ENCODE results near the gene SKIC2. TPM values are rescaled to one million over a fixed set of nuclear protein-coding genes. Genes with fewer than 3 reads are reported as not detected.
A peak's percentile ranks its signal among the peaks of the same experiment; 100 is the strongest.

SKIC2 gene
- total and polyA plus RNA-seq, 2 of the 4 experiments (the other 2 are of a cell fraction): 30.6 to 46.0 TPM

GRCh38 chr6:31948753-31949413 is 10.1 kb upstream of the SKIC2 start:
- no peak overlapping the region for H4K91ac ChIP-seq (ENCODE audit: insufficient read depth, low read depth, low read length)
- DNase-seq (peak; percentile 50), ATAC-seq (ENCODE audit: low read depth) (no peak)
- H3K79me1 ChIP-seq (ENCODE audit: low read depth in 1 of 2, low read length in 2 of 2): no peaks in the 10 kb centered on the region
- POLR2A ChIA-PET (ENCODE audit: unreplicated experiment): no interaction called here
- no peak overlapping the region for H3K27ac ChIP-seq (ENCODE audit: insufficient read depth, low read length)
- H3K27me3 ChIP-seq (ENCODE audit: control insufficient read depth, insufficient read depth, low read length): no peaks in the 10 kb centered on the region
- no peak overlapping the region for H3K18ac ChIP-seq (ENCODE audit: low read depth, low read length)
- TF ChIP-seq MXI1 (IDR thresholded peaks at IDR 0.05; ENCODE audit: borderline replicate concordance, low read depth, low read length) (no peak), CEBPB (IDR thresholded peaks at IDR 0.05; ENCODE audit: low read depth, low read length) (peak; percentile 71)
- dilution Hi-C loops (cut with HindIII; ENCODE audit: low sequenced_read_pairs, unreplicated experiment): no loop called here
- H2BK20ac ChIP-seq (ENCODE audit: low read depth, low read length): no peak overlapping the region
- no peak overlapping the region for H3K23ac ChIP-seq (ENCODE audit: low read depth, low read length)
- no peak overlapping the region for H3K14ac ChIP-seq (replicated peaks; ENCODE audit: low read depth, low read length)
- H2AK9ac ChIP-seq (replicated peaks; ENCODE audit: low read depth, low read length, poor library complexity): peak overlapping the region; percentile 57
- in situ Hi-C loops (cut with MboI; ENCODE audit: low sequenced_read_pairs): loop anchor here (5.0 to 10.0 kb wide), 2 partner anchors 37 to 264 kb away; partner anchors contain the start of gene LY6G5C
- no peak overlapping the region for H2BK120ac ChIP-seq (ENCODE audit: low read depth, low read length)
- H3K4me1 ChIP-seq (ENCODE audit: control insufficient read depth, insufficient read depth, low read length): peaks cover 22% of the 10 kb centered on the region
- H2AFZ ChIP-seq (replicated peaks; ENCODE audit: low read length, poor library complexity): no peak overlapping the region
- peaks cover 25% of the 10 kb centered on the region for H3K36me3 ChIP-seq (ENCODE audit: control insufficient read depth, insufficient read depth, low read length)
- no peak overlapping the region for H4K5ac ChIP-seq (ENCODE audit: low read depth, low read length)
- H3K56ac ChIP-seq (ENCODE audit: extremely low read depth, insufficient read depth, low read length): no peak overlapping the region
- no peak overlapping the region for H3K4me2 ChIP-seq (ENCODE audit: low read depth, low read length)
- peaks cover 12% of the 10 kb centered on the region for H3K9me1 ChIP-seq (ENCODE audit: insufficient read depth, low read length)
- no peak overlapping the region for H4K8ac ChIP-seq (ENCODE audit: low read depth in 2 of 2, low read length in 2 of 2)
- CTCF ChIA-PET: interaction anchor here (0.5 kb wide), 1 partner anchor 190 kb away, joined by 4 read pairs; no protein-coding TSS in a partner anchor
- no peak overlapping the region for H2BK5ac ChIP-seq (ENCODE audit: low read depth, low read length, poor library complexity, severe bottlenecking)
- no peak overlapping the region for H2BK15ac ChIP-seq (ENCODE audit: low read depth, low read length)
- H4K20me1 ChIP-seq (ENCODE audit: insufficient read depth, low read length): 0 out of 2 replicates have a peak, but pooled peaks cover 5% of the 10 kb centered on the region
- no peaks in the 10 kb centered on the region for H3K9me3 ChIP-seq (ENCODE audit: control insufficient read depth, insufficient read depth, low read length)
- intact Hi-C loops (cut with micrococcal nuclease): no loop called here
- H3K4ac ChIP-seq (ENCODE audit: low read depth, low read length): peak overlapping the region; percentile 21
- no peak overlapping the region for H3K9ac ChIP-seq (ENCODE audit: low read depth, low read length)
- no peak overlapping the region for H3K4me3 ChIP-seq (ENCODE audit: insufficient read depth, low read depth, low read length)
- peak overlapping the region; percentile 47; the same call in 1 of the 2 replicates for H2AK5ac ChIP-seq (ENCODE audit: low read depth, low read length)
- BruUV-seq (replicated peaks): no TSS peak
- WGBS, 2 experiments (ENCODE audit: extremely low coverage in 2 of 2, insufficient read length in 1 of 2): no CpG with 5 or more reads among the region's 6 CpGs
